NCI-H1417 treated with DMSO at 0.1 percent for 48 hours (cell line): Measurements from ENCODE around the gene RIOK2.
"Not testable (repeated sequence)": the region's sequence is repeated elsewhere in the genome, so short reads cannot be mapped to it uniquely, and the experiment has no call there.

Experiments used
- DNase-seq: peaks from one replicate; lab custom pipeline; 2025; lab: John Stamatoyannopoulos, UW

RIOK2 gene

DNA sequence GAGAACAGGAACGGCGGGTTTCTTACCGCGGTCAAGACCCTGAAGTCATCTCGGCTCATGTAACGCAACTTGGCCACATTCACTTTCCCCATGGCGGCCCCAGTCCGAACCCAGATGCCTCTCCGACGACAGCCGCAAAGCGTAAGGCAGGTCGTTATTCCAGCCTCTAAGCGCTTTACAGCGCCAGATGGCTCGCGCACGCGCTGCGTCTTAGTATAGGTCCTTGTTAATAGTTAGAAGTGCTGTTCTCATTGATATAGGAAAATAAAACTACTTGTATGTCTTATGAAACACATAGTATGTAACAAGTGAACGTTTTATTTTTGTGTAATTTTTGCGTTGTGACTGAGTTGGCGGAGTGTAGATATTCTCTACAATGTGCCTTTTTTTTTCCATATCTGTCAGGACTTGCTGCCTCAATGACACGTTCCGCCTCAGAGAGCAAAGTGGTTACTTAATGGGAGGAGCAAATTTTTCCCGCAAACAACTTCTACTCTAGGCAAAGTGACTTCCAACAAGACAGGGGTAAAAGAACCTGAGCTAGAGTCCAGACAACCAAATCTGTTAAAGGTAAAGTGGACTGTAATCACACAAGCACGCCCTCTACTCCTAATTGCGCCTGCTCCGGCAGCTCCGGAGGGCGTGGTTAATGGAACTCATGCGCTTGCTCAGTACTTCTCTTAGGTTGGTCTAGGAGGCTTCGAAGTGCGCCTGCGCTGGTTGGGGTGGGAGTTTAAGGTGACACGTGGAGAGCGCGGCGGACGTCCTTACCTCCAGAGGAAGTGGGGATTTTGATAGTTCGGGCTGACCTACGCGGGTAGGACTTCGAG lies at the start of gene RIOK2:
TSS of gene RIOK2 (minus strand) at position 148 of the 830 bp plus-strand sequence. CDS start at position 92, 56 bp downstream.
- DNase-seq: peak; percentile 69

DNA sequence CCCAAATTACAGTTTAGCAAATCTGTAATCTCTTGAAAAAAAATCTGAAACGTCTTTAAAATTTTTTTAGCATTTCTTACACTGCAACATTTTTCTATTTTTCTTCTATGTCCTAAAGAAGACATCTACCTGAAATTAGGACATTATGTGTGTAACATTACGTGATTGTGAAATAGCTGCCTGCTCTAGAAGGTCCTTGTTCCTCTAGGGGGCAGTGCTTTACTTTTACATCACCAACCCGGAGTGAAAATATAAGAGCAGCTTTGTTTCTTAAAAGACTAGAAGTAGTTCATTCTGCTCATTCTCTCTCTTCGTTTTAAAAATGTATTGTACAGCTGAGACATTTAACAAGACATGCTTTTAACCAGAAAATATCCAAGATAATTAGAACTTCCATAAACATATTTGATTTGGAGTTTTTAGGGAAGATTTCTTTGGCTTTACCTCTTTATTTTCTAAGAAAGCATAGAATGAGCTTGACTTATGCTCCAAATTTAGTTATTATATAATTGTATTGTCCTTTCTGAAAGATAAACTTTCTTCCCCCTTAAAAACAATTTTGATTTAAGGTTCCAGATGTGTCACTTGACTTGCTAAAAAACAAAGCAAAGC lies 48.1 kb upstream of the RIOK2 start:
- no peak for DNase-seq

DNA sequence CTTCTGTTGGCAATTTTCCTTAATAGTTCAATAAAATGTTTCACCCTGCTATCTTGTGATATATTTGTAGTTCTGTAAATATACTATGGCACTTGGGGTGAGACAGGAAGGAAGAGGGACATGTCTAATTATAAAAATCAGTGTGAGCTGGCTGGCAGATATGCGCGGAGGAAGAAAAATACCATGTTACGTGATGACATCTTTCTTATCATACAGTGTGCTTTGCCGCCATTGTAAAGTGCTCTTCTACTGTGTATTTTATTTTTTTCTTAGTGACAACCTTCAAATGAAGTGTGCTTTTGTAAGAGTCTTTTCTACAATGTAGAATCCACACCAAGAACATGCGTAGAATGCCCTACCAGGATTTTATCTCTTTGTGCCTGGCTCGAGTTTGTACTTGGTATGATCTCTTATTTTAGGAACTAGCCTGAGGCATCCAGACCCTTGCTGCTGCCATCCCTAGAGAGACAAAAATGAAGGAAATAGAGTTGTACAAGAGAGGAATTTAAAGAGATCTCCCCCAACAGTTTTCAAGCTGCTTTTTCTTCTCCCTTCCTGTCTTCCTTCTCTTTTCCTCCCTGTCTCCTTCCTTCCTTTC lies 46.7 kb upstream of the RIOK2 start:
- no peak for DNase-seq

DNA sequence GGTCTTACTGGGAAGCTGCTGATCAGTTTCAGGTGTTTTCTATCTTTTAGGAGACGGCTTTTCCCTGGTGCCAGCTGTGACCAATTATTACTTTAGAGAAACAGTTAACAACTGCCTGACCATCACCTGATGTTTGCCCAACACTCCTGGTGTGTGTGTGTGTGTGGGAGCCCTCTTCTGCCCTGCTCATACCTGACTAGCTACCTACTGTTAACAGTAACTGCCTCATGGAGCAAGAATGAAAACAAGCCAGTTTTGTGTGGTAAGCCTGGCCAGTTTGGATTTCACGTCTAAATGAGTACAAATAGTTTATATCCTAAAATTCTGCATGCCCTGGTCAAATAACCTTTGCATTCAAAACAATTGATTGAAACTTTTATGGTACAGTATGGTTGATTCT lies 46.1 kb upstream of the RIOK2 start:
- no peak for DNase-seq

DNA sequence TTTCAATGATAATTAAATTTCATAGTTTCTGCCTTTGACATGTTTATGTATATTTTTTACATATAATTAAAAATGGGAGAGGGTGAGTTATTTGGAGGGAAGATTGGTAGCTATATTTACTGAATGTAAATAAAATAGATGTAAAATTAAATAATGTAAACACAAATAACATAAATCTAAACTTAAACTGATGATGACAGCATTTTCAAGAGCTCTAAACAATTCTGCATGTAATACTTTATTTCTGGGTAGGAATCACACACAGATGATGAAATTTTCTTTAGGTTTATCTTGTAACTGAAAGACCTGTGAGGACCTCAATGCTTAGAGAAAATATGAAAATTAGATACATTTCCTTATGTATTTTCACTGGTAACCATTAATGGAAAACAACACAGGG lies 42.2 kb upstream of the RIOK2 start:
- no peak for DNase-seq

DNA sequence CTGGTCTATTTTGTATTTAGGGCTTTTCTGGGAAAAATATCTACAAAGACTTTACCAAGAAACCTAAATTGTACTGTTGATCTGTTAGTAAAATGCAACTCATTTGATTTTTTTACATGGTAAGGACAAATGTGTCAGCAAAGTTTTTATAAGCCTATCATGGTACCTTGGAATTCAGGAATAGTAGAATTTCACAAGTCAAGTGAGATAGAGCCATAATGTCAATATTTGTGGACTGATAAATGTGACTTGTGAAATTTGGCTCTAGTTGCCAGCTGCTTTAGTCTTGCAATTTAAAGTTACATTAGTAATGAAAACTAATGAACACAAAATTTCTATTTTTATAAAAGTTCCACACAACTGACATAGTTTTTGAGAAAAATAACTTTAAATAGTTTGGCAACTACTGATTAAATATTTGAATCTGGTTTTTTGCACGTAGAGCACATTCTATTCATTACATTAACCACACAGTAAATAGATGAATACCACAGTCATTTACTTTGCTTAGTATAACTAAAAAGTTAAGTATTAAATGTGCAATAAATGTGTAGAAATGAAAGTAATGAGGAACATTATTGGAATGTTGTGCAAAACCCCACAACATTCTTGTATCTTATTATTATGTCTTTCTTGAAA lies 41.2 kb upstream of the RIOK2 start:
- DNase-seq: no peak

DNA sequence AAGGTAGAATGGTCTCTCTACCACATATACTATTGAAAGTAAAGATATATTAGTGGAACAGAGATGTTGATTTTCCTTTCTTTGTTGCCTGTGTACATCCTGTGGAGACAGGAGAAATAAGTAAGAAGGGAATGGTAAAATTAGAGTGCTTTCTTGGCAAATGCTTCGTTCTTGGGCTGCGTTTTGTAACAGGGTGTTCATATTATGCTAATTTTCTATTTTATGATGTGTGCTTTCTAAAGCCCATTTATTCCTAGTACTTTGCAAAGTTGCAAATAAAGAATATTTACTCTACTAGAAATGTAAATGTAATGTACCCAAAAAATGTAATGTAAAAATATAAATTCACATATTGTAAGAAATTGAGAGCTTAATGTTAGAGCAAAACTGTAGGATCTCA lies 40.5 kb upstream of the RIOK2 start:
- DNase-seq: no peak

DNA sequence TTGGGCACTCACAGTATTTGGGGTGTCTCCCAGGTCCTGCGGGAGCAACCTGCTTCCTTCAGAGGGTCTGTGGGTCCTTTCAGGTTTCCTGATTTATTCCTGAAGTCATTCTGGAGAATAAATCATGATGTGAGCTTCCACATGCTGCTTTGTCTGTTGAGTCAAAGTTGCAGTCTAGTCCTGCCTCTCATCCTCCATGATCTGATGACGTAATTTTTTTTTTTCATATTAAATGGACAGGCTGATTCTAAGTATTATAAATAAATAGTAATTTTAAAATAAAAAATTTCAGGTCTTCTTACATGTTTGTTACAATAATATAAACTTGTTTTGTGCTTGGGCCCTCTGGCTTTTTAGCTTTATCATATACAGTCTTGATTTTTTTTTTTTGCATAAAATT lies 26.3 kb upstream of the RIOK2 start:
- DNase-seq: no peak

DNA sequence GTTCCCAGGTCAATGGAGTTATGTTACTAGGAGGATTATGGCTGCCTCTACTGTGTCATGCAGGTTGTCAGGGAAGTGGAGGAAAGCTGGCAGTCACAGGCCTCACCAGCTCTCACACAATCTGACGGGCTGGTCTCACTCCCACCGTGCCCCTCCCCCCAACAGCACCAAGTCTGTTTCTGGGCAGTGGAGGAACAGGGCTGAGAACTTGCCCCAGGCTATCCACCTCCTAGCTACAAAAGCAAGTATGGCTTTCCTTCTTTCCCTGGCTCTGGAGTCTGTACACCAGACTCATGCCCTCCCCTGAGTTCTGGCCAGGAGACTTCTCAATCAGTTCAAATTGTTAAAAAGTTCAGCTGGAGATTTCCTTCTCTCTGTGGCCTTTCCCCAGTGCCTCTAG lies 25.7 kb upstream of the RIOK2 start:
- DNase-seq: no peak

DNA sequence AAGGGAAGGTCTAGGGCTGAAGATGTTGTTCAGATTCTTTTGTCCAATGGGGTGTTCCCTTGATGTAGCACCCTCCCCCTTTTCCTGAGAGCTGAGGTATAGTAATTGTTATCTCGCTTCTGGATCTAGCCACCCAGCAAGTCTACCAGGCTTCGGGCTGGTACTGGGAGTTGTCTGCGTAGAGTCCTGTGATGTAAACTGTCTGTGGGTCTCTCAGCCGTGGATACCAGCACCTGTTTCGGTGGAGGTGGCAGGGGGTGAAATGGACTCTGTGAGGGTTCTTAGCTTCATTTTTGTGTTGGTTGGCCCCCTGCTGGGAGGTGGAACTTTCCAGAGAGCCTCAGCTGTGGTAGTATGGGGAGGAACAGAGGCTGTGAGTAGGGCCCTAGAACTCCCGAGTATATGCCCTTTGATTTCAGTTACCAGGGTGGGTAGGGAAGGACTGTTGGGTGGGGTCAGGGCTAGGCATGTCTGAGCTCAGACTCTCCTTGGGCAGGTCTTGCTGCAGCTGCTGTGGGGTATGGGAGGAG lies 25.2 kb upstream of the RIOK2 start:
- no peak for DNase-seq

DNA sequence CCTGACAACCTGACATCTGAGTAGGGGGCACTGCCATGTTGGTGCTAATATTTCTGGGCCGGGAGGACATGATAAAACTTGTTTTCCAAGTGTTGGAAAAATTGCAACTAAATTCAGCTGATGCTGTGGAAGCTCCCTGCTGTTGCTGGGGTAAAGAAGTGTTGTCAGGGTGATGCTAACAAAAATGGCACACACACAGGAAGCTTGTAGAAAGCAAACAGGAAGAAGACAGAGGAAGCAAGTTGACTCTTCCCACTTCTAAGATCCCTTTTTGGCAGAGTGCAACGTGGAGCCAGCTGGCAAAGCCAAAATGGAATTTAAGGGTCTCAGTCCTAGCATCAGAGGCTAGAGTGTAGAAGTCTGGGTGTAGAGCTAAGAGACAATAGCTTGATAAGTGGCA lies 11.3 kb upstream of the RIOK2 start:
- DNase-seq: no peak

DNA sequence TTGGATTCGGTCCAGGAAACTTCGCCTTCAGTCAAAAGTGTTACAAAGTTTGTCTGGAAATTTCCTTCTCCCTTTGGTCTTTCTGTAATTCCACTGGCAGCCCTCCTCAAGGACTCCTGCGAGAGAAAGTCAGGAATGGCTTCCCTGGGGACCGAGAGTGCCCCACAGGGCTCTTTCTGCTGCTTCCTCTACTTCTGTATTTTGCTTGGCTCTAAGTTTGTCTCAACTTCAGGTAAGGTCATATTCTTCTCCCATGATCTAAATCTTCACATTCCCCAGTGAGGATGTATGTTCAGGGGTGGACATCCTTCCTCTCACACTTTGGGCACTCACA lies 10.3 kb upstream of the RIOK2 start:
- DNase-seq: no peak

DNA sequence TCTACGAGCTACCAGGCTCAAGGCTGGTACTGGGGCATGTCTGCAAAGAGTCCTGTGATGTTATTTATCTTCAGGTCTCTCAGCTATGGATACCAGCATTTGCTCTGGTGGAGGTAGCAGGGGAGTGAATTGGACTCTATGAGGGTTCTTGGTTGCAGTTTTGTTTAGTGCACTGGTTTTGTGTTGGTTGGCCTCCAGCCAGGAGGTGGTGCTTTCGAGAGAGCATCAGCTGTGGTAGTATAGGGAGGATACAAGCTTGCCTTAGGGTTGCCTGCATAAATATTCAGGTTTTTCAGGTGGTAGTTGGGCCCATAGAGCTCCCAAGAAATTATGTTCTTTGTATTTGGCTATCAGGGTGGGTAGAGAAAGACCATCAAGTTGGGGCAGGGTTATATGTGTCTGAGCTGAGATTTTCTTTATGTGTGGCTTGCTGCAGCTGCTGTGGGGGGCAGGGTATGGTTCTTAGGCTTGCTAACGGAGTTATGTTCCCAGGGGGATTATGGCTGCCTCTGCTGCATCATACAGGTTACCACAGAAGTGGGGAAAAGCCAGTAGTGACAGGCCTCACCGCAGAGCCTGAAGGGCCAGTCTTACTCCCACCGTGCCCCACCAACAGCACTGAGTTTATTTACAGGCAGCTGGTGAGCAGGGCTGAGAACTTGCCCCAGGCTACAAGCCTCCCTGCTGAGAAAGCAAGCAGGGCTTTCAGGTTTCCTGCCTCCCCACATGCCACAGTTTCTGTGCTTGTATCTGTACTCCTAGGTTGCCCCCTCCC lies 9.7 kb upstream of the RIOK2 start:
- DNase-seq: no peak

DNA sequence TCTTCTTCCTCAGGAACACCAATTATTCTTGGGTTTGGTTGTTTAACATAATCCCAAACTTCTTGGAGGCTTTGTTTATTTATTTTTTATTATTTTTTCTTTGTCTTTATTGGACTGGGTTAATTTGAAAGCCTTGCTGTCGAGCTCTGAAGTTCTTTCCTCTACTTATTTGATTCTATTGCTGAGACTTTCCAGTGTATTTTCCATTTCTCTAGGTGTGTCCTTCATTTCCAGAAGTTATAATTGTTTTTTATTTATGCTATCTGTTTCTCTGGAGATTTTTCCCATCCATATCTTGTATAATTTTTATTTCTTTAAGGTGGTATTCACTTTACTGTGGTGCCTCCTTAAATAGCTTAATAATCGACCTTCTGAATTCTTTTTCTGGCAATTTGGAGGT lies 8.8 kb upstream of the RIOK2 start:
- no peak for DNase-seq

DNA sequence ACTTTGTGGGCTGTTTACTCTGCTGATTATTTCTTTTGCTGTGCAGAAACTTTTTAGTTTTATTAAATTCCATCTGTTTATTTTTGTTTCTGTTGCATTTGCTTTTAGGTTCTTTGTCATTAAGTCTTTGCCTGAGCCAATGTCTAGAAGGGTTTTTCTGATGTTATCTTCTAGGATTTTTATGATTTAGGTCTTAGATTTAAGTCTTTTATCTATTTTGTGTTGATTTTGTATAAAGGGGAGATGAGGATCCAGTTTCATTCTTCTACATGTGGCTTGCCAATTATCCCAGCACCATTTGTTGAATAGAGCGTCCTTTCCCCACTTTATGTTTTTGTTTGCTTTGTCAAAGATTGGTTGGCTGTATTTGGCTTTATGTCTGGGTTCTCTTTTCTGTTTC lies 6.5 kb upstream of the RIOK2 start:
- not testable (repeated sequence) for DNase-seq

DNA sequence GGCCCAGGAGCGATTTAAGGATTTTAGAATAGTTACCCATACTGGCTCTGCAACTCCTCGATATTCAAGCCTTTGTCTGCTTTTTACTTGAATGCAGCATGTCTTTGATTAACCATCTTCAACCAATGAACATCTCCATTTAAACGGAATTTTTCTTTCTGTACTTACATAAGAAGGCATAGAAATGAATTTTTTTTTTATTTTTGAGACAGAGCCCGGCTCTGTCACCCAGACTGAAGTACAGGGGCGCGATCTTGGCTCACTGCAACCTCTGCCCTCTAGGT lies 825 bp upstream of the RIOK2 start:
- DNase-seq: no peak

DNA sequence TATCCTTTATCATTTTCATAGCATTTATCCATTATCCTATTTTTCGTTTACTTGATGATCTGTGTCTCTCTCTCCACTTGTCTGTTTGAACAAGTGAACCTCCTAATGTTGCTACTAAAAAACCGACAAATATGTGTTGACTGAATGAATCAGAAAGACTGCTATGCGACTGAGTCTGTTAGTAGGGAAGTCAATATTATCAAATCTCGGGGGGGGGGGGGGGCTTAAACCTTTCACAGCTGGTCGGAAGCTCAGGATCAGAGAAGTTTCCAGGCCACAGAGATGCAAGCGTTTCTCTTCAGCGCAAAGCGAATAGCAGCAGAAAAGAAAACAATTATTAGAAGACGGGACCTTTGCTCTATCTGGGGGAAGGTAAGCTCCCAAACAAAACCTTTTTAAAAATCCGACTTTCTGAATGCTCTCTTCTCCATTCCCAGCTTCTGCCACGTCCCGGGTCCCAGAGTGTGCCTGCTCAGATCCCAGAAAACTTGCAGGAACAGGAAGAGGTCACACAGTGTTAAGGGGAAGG lies 412 bp downstream of the RIOK2 start:
- DNase-seq: no peak

DNA sequence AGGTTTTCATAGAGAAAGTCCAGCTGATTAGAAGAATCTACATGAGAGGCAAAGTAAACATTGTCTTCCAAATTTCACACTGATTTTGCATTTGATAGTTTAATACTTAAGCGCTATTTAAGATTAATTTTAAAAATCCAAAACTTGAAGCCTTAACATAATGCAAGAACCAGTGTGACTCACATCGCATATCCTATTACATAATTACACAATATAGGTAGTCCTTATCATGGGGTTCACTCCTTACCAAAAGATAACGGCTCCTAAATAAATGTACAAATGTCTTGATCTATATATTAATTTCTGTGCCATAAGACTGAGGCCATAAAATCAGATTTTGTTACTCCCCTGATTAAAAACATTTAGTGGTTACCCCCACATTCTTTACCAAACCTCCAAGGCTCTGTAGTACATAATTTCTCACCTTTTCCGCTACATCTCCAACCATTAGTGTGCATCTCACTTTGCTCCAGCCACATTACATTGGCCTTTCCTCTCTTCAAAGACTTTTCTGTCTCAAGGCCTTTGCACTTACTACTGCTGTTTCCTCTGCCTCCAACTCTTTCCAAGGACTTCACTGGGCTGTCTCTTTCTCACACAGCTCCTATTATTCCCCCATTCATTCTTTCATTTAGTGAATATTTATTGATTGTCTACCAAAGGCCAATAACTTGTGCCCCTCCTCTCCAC lies 1.0 kb downstream of the RIOK2 start:
- no peak for DNase-seq

DNA sequence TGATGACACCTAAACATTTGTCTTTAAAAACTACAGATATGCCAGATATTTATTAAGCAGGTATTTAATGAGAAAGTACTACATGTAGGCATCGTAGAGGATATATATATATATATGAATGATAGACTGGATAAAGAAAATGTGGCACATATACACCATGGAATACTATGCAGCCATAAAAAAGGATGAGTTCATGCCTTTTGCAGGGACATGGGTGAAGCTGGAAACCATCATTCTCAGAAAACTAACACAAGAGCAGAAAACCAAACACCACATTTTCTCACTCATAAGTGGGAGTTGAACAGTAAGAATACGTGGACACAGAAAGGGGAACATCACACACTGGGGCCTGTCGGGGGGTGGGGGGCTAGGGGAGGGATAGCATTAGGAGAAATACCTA lies 3.6 kb downstream of the RIOK2 start:
- DNase-seq: not testable (repeated sequence)

DNA sequence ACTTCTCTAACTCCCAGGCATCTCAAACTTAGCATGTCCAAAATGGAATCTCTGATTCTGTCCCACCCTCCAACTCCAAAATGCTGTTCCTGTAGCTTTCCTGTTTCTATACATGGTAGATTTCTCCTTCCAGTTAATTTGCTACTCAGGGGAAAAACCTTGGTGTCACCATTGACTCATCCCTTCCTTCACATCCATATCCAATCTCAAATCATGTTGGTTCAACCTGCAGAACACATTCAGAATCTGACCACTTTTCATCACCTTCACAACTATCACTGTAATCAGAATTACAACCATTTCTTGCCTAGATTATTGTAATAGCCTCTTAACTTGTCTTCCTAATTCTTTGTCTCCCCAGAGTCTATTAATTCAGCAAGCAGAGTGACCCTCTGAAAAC lies 10.8 kb downstream of the RIOK2 start:
- no peak for DNase-seq

DNA sequence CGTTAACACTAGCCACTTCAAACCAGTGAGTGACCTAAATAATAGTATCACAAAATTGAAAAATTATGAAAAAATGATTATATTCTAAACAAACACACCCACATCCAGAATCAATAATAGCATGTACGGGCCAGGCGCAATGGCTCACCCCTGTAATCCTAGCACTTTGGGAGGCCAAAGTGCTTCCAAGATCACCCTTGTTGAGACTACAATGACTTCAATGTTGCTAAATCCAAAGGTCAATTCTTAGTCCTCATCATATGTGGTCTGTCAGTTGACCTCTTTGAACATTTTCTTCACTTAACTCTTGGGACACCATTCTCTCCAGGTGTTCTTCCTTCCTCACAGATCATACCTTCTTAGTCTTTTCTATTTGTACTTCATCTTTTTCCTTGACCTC lies 11.3 kb downstream of the RIOK2 start:
- DNase-seq: no peak
